ENCODE results near the gene RNF125. TPM values are rescaled to one million over a fixed set of nuclear protein-coding genes. Genes with fewer than 3 reads are reported as not detected.
A peak's percentile ranks its signal among the peaks of the same experiment; 100 is the strongest.
"Not testable (repeated sequence)": the region's sequence is repeated elsewhere in the genome, so short reads cannot be mapped to it uniquely, and the experiment has no call there.

The RNF125 gene
- 1.7 and 2.8 TPM in 2 replicates for total RNA-seq

DNA sequence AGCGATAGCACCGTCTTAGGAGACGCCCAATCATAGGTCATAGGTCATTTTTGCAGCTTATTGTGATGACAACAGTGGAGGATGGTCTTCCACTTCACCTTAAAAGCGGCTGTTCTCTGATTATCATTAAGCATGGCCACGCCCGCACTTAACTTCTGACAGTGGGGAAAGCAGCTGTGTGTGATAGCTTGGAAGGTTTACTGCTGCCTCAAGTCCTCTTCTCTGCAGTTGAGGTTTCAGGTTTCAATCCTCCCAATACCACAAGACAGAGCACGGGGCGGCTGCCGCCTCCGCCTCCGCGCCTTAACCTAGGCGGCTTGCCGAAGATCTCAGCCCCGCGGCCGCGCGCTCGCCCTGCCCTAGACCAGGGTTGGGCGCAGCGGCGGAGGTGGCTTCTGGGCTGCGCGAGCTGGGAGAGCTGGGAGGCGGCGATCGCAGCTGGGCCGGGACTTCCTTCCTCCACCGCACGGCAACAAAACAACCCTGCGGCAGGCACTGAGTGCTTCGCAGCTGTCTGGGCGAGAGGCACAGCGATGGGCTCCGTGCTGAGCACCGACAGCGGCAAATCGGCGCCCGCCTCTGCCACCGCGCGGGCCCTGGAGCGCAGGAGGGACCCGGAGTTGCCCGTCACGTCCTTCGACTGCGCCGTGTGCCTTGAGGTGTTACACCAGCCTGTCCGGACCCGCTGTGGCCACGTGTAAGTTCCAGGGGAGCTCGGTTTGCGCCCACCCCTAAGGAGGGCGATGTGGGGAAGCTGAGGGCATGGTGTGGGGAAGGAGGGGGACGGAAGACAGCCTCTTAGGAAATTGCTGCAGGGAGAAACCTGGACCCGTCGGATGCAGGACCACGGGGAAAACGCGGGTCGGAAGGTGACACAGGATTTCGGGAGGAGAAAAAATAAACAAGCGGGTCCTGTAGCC is at the start of gene RNF125:
Gene RNF125, plus strand, starts transcription at position 495 of the 920 bp plus-strand sequence. Its CDS starts 39 bp downstream, at position 534.
- peak; percentile 74 to 76 for DNase-seq (ENCODE audit: low read depth in 2 of 2)

DNA sequence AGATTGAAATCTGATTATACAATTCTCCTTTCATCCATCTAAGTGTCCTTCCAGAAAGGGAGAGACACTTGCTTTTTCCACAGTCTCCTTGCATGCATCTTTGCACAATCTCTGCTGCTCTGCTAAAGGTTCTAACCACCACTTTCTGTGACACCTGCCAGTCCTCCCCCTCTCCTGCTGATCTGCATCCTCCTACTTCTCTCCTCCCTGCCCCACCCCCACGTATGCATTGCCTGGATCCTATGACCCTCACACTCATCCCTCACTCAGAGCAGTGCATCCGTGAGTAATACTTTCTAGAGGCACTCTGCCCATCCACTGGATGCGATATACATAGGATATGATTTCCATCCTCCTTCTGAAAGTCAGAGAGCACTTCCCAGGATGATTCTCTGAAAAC is 48.0 kb upstream of the RNF125 start:
- no peak for DNase-seq (ENCODE audit: low read depth in 2 of 2)

DNA sequence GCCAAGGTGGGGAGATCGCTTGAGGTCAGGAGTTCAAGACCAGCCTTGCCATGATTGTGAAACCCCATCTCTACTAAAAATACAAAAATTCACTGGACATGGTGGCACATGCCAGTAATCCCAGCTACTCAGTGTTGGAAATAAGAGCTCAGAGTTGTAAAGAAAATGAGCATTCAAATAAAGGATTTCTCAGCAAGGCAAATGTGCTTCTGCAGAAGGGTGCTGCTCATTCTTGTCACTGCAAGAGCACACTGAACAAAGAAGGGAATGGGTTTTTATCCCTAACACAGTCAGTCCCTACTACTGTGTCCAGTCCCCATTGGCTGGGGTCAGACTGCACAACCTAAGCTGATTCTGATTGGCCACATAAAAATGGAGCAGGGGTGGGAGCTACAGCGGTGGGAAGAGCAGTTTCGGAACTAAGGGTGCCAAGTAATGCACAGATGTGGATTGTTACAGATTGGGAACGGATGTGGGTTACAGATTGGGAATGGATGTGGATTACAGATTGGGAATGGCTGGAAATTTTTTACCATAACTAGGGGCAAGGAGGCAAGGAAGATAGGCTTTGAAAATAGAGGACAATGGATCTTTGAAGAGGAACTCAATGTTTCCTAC is 44.6 kb upstream of the RNF125 start:
- no peak for DNase-seq (ENCODE audit: low read depth in 2 of 2)

DNA sequence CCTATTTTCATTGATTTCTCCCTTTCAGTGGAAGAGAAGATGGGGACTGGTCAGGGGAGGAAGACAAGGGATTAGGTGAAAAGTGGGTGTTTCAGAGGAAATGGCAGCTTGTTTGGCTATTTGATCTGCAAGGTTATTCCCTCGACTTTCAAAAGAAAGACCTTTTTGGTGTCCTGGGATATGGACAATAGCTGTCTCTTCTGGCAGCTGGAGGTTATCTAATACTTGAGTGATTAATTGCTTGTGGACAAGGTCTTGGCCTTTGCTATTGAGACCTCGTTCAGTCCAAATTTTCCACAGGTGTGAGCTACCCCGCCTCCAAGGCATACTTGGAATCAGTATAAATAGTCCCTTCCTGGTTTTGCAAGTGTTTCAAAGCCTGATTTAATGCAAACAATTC is 42.4 kb upstream of the RNF125 start:
- no peak for DNase-seq (ENCODE audit: low read depth in 2 of 2)

DNA sequence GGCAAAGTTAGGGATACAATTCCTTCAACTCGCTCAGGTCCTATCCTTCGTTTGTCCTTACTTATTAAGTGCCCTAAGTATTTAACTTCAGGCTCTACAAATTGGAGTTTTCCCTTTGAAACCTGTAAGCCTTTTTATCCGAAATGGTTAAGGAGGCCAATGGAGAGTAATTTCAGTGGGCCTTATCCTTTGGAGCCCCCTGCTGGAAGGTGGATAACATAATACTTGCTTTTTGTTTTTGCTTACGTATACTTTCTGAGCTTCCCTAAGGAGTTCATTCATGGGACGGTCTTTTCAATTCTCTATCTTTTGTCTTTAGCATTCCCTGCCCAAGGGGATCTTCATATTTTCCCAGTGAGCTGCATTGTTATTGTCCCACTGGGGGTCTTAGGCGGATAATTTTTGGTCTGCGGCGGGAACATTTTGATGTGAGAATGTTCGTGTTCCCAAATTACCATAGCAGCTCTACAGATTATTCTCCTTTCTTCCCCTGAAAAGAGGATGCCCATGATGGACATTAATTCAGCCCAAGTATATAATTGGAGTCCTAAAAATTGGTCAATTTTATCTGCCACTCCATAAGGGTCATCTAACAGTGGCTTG is 41.3 kb upstream of the RNF125 start:
- peak; percentile 61 to 72 for DNase-seq (ENCODE audit: low read depth in 2 of 2)

DNA sequence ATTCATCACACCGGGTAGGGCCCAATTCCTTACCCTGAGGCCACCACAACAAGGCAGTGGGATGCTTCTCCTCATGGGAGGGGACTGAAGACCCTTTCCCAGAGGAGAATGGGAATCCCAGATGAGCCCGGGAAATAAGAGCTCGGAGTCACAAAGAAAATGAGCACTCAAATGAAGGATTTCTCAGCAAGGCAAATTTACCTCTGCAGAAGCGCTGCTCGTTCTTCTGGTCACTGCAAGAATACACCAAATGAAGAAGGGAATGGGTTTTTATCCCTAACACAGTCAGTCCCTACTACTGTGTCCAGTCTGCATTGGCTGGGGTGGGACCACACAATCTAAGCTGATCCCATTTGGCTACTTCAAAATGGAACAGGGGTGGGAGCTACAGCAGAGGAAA is 40.0 kb upstream of the RNF125 start:
- no peak for DNase-seq (ENCODE audit: low read depth in 2 of 2)

DNA sequence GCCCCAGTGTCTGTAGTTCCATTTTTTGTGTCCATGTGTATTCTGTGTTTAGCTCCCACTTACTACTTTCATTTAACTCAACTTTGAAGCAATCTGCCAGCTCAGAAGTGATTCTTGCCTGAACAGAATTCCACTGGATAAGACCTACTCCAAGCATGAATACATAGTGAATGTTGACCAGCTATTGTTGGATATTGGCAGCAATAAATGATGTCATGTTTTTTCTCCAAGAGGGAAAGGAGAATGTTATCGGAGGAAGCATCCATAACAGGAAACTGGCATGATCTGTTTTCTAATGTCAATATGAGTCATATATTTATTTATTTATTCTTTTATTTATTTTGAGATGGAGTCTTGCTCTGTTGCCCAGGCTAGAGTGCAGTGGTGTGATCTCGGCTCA is 38.9 kb upstream of the RNF125 start:
- DNase-seq (ENCODE audit: low read depth in 2 of 2): no peak

DNA sequence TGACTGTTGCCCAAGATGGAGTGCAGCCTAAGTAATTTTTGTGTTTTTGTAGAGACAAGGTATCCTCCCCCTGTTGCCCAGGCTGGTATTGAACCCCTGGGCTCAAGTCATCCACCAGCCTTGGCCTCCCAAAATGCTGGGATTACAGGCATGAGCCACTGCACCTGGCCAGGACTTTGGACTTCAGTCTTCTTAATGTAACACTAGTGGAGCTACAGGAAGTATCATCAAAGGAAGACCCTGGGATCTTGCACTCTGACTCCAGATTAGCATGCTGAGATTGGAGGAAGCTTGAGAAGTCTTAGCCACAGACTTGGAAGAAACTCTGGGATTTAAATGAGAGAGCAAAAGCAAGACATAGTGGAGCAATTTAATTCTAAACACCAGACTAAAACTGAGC is 37.8 kb upstream of the RNF125 start:
- no peak for DNase-seq (ENCODE audit: low read depth in 2 of 2)

DNA sequence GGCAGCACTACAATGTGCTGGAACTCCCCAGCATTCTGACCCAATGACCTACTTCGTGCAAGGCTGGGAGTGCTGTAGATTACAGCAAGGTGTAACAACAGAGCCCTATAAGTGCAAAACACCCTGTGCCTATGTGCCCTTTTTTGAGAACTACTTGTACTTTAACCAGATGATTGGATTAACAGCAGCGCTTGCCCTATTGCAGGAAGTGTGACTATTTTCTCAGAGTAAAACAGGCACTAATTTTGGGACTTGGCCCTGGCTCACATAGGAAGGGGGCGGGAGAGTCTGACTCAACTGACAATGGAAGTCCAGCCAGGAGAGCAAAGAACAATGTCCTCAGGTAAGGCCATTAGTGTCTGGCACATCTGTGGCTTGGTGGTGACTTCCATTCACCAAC is 35.6 kb upstream of the RNF125 start:
- peak in 1 of 2 donors; percentile 11 for DNase-seq (ENCODE audit: low read depth in 2 of 2)

DNA sequence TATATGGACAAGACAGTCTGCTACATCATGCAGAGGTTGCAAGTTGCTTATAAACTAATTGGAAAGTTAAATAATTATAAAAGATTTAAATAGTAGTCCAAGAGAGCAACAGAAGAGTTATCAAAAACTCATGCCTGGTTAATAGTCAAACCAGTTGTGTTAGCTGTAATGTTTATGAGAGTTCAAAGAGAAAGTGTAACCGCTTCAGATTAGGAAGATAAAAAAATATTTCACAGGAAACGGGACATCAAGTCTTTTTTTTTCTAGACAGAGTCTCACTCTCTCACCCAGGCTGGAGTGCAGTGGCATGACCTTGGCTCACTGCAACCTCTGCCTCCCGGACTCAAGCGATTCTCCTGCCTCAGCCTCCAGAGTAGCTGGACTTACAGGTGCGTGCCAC is 34.6 kb upstream of the RNF125 start:
- DNase-seq (ENCODE audit: low read depth in 2 of 2): no peak

DNA sequence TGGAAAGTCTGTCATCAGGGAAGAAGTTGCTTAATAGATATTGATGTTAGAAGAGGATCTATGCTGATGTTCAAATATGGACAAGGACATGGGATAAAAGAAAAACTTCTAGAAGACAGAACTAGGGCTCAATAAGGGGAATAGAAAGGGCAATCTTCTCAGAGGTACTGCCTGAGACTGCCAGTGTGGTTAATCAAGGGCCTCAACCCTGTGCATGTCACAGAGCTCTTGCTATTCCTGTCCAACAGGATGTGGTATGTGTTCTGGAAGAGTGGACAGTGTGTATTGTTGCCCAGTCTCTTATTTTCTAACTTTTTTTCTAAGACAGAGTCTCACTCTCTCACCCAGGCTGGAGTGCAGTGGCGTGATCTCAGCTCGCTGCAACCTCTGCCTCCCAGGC is 27.8 kb upstream of the RNF125 start:
- DNase-seq (ENCODE audit: low read depth in 2 of 2): no peak

DNA sequence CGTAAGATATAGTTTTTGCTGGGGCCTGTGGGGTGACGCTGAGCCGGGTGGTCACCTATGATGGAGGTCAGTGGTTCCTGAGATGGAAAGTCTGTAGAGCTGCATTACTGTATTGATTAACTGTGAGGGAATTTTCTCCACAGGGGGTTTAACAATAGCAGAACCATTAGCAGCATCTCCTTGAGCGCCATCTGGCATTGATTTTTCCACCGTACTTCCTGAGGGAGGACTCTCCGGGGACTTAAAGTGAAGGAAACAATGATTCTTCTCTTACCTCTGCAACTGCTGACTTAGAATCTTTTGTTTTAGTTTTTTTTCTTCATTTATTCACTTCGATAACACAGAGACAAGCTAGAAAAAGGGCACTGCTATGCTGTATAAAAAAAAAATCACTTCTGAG is 22.6 kb upstream of the RNF125 start:
- no peak for DNase-seq (ENCODE audit: low read depth in 2 of 2)

DNA sequence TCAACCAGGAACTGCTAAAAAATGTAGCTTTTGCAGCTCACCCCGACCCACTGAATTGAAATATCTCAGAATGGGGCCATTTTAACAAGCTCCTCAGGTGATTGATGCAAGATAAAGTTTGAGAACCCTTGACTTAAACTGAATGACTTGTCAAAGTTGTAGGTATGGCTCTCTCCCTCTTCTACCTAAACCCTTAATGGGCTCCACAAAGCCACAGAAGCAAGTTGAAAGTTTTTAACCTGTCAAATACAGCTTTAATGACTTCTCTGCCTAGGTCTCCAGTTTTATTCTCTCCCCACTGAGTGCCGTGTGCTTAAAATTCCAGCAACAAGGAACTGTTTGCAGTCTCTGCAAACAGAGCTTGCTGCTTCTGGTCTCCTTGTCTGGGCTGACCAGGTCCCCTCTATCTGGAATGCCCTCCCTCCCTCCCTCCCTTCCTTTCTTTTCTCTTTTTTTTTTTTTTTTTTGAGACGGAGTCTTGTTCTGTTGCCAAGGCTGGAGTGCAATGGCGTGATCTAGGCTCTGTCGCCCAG is 19.7 kb upstream of the RNF125 start:
- DNase-seq (ENCODE audit: low read depth in 2 of 2): no peak

DNA sequence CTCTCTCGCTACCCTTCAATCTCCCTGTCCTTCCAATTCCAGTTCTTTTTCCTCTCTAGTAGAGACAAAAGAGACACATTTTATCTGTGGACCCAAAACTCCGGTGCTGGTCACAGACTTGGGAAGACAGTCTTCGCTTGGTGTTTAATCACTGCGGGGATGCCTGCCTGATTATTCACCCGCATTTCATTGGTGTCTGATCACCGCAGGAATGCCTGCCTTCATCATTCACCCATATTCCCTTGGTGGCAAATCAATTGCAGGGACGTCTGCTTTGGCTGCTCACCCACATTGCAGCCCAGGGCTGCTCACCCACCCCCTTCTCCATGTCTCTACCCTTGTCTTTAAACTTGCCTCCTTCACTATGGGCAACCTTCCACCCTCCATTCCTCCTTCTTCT is 17.5 kb upstream of the RNF125 start:
- not testable (repeated sequence) for DNase-seq (ENCODE audit: low read depth in 2 of 2)

DNA sequence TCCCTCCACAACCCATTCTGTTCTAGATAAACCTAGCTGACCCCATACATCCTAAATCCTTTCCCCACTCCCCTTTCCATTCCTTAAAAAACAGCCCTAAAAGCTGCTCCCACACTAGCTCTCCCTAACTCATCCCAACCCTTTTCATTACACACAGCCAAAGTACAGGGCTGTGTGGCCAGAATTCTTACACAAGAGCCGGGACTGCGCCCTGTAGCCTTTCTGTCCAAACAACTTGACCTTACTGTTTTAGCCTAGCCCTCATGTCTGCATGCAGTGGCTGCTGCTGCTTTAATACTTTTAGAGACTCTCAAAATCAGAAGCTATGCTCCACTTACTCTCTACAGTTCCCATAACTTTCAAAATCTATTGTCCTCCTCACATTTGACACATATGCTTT is 14.8 kb upstream of the RNF125 start:
- DNase-seq (ENCODE audit: low read depth in 2 of 2): not testable (repeated sequence)

DNA sequence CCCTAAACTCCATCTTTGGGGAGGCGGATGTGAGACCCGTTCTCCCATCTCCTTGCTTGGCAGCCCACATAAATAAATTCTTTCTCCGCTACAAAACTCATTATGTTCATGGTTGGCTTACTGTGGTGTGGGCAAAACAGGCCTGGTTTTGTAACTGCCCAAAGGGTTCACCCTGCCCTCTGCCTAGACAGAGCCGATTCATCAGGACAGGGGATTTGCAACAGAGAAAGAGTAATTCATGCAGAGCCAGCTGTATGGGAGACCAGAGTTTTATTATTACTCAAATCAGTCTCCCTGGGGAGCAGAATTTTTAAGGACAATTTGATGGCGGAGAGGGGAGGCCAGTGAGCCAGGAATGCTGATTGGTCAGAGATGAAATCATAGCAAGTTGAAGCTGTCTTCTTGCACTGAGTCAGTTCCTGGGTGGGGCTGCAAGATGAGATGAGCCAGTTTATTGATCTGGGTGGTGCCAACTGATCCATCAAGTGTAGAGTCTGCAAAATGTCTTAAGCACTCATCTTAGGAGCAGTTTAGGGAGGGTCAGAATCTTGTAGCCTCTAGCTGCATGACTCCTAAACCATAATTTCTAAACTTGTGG is 8.4 kb upstream of the RNF125 start:
- no peak for DNase-seq (ENCODE audit: low read depth in 2 of 2)

DNA sequence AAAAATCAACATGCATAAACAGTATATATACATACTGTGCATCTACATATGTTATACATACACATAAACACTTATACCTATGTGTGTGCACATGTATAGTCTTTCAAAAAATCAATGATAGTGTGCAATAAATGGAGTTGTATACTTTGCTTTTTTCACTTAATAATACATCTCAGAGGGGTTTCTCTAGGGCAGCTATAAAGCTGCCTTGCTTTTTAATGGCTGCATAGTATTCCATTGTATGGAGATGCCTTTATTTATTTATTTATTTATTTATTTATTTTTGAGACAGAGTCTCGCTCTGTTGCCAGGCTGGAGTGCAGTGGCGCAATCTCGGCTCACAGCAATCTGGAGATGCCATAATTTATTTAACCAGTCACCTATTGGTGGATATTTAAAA is 7.4 kb upstream of the RNF125 start:
- no peak for DNase-seq (ENCODE audit: low read depth in 2 of 2)

DNA sequence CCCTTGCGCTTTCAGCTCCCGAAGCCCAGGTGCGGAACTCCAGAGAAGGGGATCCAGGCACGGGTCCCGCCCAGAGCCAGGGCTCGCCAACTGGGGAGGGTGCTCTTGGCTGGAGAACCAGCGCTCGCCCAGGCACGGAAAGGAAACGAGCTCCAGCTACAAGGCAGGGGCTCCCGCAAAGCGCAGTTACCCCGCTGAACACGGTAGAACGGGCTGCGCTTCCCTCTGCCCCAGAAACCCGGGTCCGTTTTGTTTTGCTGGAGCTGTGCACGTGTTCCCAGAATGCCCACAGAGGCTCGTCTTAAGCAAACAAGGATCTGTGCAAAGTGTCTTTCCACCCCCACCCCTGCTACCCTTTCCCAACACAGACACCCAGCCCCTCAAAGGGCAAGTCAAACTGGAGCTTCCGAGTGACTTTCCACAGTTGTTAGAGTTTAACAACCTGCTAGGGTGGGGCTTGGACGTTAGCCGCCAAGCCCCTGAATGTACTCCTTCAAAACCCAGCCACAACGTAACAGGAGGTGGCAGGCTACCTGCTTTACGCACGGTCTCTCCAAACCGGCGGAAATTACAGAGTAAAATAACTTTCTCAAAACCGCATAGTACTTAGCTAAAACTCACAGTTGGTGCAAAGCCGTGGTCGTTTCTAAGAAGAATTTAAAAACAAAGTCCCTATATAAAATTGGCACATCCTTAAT is 775 bp downstream of the RNF125 start:
- peak; percentile 38 to 51 for DNase-seq (ENCODE audit: low read depth in 2 of 2)

DNA sequence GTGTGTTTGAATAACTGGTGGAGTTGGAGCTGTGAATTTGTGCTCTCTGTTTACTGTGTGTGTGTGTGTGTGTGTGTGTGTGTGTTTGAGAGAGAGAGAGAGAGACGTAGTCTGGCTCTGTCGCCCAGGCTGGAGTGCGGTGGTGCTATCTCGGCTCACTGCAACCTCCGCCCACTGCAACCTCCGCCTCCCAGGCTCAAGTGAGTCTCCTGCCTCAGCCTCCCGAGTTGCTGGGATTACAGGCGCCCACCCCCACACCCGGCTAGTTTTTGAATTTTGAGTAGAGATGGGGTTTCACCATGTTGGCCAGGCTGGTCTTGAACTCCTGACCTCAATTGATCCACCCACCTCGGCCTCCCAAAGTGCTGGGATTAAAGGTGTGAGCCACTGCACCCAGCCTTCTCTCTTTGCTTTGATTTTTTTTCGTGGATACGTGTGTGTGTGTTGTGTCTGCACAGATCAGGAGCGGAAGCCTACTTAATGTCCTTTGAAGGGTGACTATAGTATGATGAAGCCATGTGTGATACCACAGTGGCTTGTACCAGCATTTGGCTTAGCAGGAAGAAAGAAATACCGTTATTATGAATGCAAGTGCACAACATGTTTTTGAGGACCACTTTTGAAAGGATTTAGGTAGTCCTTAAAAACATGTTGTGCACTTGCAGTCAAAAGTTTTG is 1.5 kb downstream of the RNF125 start:
- not testable (repeated sequence) for DNase-seq (ENCODE audit: low read depth in 2 of 2)

DNA sequence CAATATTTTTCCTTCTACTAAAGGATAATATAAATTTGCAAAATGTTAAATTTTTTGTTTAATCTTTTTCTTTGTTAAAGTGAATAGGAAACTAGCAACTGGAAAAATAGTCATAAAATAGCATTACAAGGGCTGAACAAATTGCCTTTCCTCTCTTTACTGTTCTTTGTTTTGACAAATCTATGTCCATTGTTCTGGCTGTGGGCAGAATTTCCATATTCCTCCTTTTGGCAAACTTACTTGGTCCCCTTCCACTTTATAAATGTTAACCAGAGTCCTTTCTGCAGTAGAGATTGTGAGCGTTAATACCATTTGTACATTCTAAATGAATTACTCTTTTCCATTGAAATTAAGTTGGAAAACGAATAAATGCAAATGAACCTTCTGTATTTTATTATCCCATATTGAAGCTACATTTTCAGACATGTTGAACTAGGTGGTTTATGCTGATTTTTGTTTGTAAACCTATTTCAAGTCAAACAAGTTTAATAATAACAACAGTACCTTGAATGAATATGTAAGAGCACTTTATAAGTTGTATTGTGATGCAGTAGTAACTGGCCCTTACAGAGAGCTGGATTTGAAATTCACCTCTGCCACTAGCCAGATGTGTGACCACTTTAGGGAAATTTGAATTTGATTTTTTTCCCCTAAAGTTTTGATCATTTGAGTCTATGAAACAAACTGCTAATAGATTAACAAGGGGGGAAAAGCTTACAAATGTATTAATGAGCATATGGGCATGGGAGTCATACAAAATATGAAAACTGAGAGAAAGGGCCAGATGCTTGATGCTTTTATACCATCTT is 3.3 kb downstream of the RNF125 start:
- DNase-seq (ENCODE audit: low read depth in 2 of 2): peak in 1 of 2 donors; percentile 73

All from lung microvascular endothelial cell (primary cell).